Measurements from ENCODE around the gene NODAL.
A peak's percentile ranks its signal among the peaks of the same experiment; 100 is the strongest.
"Not testable (repeated sequence)": the region's sequence is repeated elsewhere in the genome, so short reads cannot be mapped to it uniquely, and the experiment has no call there.

NODAL gene

GRCh38 chr10:70441161-70441894 lies at the start of gene NODAL:
Gene NODAL, minus strand, starts transcription at chr10:70441681. Its CDS starts 14 bp downstream, at chr10:70441667.
- DNase-seq: no peak
- intact Hi-C loops (cut with DNase I): no loop called here

- no peak for DNase-seq
- intact Hi-C loops (cut with DNase I): no loop called here
These were observed 48.7 kb upstream of the NODAL start for GRCh38 chr10:70490142-70490541.

- DNase-seq: peak in 1 of 10 donors; percentile 41
- intact Hi-C loops (cut with DNase I): no loop called here
These were observed 46.3 kb upstream of the NODAL start for GRCh38 chr10:70487824-70488223.

- peak in 1 of 10 donors; percentile 22 for DNase-seq
- intact Hi-C loops (cut with DNase I): not testable (repeated sequence)
These were observed 42.4 kb upstream of the NODAL start for GRCh38 chr10:70483872-70484271.

GRCh38 chr10:70482982-70483760 lies 41.7 kb upstream of the NODAL start:
- DNase-seq: peak in 1 of 10 donors; percentile 24
- intact Hi-C loops (cut with DNase I): no loop called here

- peak in 4 of 10 donors; percentile 20 to 72 (median 36) for DNase-seq
These were observed 40.5 kb upstream of the NODAL start for GRCh38 chr10:70481831-70482530.

GRCh38 chr10:70481105-70481504 lies 39.6 kb upstream of the NODAL start:
- intact Hi-C loops (cut with DNase I): no loop called here
- DNase-seq: peak in 1 of 10 donors; percentile 19

More at GRCh38 chr10:70481831-70482530, 40.5 kb upstream of the NODAL start:
- intact Hi-C loops (cut with DNase I): no loop called here

GRCh38 chr10:70480239-70480861 lies 38.9 kb upstream of the NODAL start:
- intact Hi-C loops (cut with DNase I): no loop called here
- peak in 1 of 10 donors; percentile 30 for DNase-seq

- intact Hi-C loops (cut with DNase I): loop anchor here (5.0 kb wide), 1 partner anchor 33 kb away; no protein-coding TSS in a partner anchor
- DNase-seq: peak in 1 of 10 donors; percentile 65
These were observed 38.3 kb upstream of the NODAL start for GRCh38 chr10:70479626-70480238.

GRCh38 chr10:70479165-70479581 lies 37.7 kb upstream of the NODAL start:
- no peak for DNase-seq
- intact Hi-C loops (cut with DNase I): loop anchor here (5.0 kb wide), 1 partner anchor 33 kb away; no protein-coding TSS in a partner anchor

- peak in 8 of 10 donors; percentile 24 to 92 (median 48) for DNase-seq
- intact Hi-C loops (cut with DNase I): loop anchor here (5.0 kb wide), 1 partner anchor 34 kb away; no protein-coding TSS in a partner anchor
These were observed 37.0 kb upstream of the NODAL start, which contains the start of gene PALD1 for GRCh38 chr10:70478191-70479164. Gene PALD1, plus strand, starts transcription at chr10:70478767. Its CDS starts 47,185 bp downstream, at chr10:70525952.

GRCh38 chr10:70477661-70478162 lies 36.2 kb upstream of the NODAL start:
- peak in 2 of 10 donors; percentile 75 to 87 for DNase-seq
- intact Hi-C loops (cut with DNase I): loop anchor here (5.0 kb wide), 1 partner anchor 35 kb away; no protein-coding TSS in a partner anchor

GRCh38 chr10:70476249-70477035 lies 35.0 kb upstream of the NODAL start:
- intact Hi-C loops (cut with DNase I): loop anchor here (5.0 kb wide), 1 partner anchor 36 kb away; no protein-coding TSS in a partner anchor
- peak in 2 of 10 donors; percentile 60 to 72 for DNase-seq

- intact Hi-C loops (cut with DNase I): loop anchor here (5.0 kb wide), 1 partner anchor 37 kb away; no protein-coding TSS in a partner anchor
- DNase-seq: peak in 2 of 10 donors; percentile 17 to 23
These were observed 34.2 kb upstream of the NODAL start for GRCh38 chr10:70475661-70476060.

- intact Hi-C loops (cut with DNase I): loop anchor here (5.0 kb wide), 1 partner anchor 38 kb away; no protein-coding TSS in a partner anchor
- peak in 1 of 10 donors; percentile 15 for DNase-seq
These were observed 33.3 kb upstream of the NODAL start for GRCh38 chr10:70474780-70475179.

- peak in 1 of 10 donors; percentile 37 for DNase-seq
- intact Hi-C loops (cut with DNase I): no loop called here
These were observed 31.4 kb upstream of the NODAL start for GRCh38 chr10:70472799-70473454.

Measured in posterior cingulate gyrus (tissue), 11 donors.